Sigmoid colon (tissue), 3 donors: ENCODE measurements around the gene CYFIP2.

ENCODE experiments used
- POLR2A ChIP-seq, 2 donors: fragments of 450-650 bp; IDR thresholded peaks; one replicate each; pipeline ENCODE4 v1.6.1; 2016; ENCODE audit warnings: antibody characterized with exemption in 2 of 2, mild to moderate bottlenecking in 2 of 2, moderate library complexity in 2 of 2
- TF ChIP-seq, protein P1 (sequence below), 4 experiments: fragments of 450-650 bp in 3 of 4; fragments of 200-600 bp in 1 of 4; IDR thresholded peaks; one replicate each; pipeline ENCODE4 v1.5.1; 2016 to 2019; ENCODE audit warnings: antibody characterized with exemption in 4 of 4, mild to moderate bottlenecking in 3 of 4, moderate library complexity in 2 of 4

DNA sequence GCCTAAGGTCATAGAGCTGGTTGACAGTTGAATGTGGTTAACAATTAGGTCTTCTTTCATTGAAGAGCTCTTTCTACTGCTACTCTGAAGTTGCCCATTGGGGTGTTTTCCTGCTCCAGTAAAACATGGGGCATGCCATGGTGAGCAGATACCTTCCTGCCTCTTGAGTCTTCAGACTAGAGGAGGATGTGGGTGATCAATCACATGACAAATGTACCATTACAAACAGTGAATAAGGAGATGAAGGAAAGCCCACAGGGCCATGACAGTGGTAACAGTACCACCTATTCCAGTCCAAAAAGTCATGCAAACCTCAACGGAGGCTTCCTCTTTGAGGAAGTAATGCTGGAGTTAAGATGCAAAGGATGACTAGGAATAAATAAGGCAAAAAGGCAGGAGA, 73.5 kb downstream of the CYFIP2 start:
- TF ChIP-seq, protein P1, sequence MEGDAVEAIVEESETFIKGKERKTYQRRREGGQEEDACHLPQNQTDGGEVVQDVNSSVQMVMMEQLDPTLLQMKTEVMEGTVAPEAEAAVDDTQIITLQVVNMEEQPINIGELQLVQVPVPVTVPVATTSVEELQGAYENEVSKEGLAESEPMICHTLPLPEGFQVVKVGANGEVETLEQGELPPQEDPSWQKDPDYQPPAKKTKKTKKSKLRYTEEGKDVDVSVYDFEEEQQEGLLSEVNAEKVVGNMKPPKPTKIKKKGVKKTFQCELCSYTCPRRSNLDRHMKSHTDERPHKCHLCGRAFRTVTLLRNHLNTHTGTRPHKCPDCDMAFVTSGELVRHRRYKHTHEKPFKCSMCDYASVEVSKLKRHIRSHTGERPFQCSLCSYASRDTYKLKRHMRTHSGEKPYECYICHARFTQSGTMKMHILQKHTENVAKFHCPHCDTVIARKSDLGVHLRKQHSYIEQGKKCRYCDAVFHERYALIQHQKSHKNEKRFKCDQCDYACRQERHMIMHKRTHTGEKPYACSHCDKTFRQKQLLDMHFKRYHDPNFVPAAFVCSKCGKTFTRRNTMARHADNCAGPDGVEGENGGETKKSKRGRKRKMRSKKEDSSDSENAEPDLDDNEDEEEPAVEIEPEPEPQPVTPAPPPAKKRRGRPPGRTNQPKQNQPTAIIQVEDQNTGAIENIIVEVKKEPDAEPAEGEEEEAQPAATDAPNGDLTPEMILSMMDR (IDR thresholded peaks at IDR 0.05) = no peak
- no peak for TF ChIP-seq POLR2A (IDR thresholded peaks at IDR 0.05)
